HG03025 (cell line): ENCODE measurements around the gene CRACR2B.

ENCODE experiments used
- ATAC-seq: cut with Tn5 transposase; IDR thresholded peaks from one replicate; pipeline ENCODE4 v1.9.1; 2021; ENCODE audit warnings: mild to moderate bottlenecking, moderate library complexity; ENCODE audit not compliant: unreplicated experiment, low FRiP score

Gene CRACR2B

GRCh38 chr11:827897-828192 lies at the start of gene CRACR2B:
Gene CRACR2B (plus strand): TSS chr11:827919. CDS start chr11:828608, 689 bp downstream.
- ATAC-seq, result no peak

GRCh38 chr11:778976-779954 lies 48.5 kb upstream of the CRACR2B start:
- ATAC-seq, result no peak

- no peak for ATAC-seq
These were observed 47.7 kb upstream of the CRACR2B start for GRCh38 chr11:779955-780532.

GRCh38 chr11:782264-783174 lies 45.2 kb upstream of the CRACR2B start:
- no peak for ATAC-seq

GRCh38 chr11:783581-784015 lies 44.1 kb upstream of the CRACR2B start:
- ATAC-seq, result no peak

GRCh38 chr11:786235-787083 lies 41.3 kb upstream of the CRACR2B start:
- no peak for ATAC-seq

- no peak for ATAC-seq
These were observed 40.5 kb upstream of the CRACR2B start for GRCh38 chr11:787084-787675.

GRCh38 chr11:788009-788640 lies 39.6 kb upstream of the CRACR2B start:
- no peak for ATAC-seq

GRCh38 chr11:788953-789940 lies 38.5 kb upstream of the CRACR2B start:
- no peak for ATAC-seq

- ATAC-seq, result no peak
These were observed 37.8 kb upstream of the CRACR2B start, which contains the start of gene CEND1 for GRCh38 chr11:789943-790342. Gene CEND1 (minus strand): TSS chr11:790090. CDS start chr11:788576, 1,514 bp downstream.

GRCh38 chr11:790721-791564 lies 36.8 kb upstream of the CRACR2B start:
- ATAC-seq, result no peak

- no peak for ATAC-seq
These were observed 35.8 kb upstream of the CRACR2B start for GRCh38 chr11:791658-792534.

GRCh38 chr11:792535-792821 lies 35.2 kb upstream of the CRACR2B start:
- ATAC-seq, result no peak

- no peak for ATAC-seq
These were observed 34.8 kb upstream of the CRACR2B start for GRCh38 chr11:792873-793272.

- no peak for ATAC-seq
These were observed 34.2 kb upstream of the CRACR2B start for GRCh38 chr11:793556-793955.
